ENCODE data around the gene MPP2. TPM values are rescaled to one million over a fixed set of nuclear protein-coding genes. Genes with fewer than 3 reads are reported as not detected.

MPP2 gene
- polyA plus RNA-seq, 1 of the 3 experiments (the other 2 are of a cell fraction): 8.3 TPM

DNA sequence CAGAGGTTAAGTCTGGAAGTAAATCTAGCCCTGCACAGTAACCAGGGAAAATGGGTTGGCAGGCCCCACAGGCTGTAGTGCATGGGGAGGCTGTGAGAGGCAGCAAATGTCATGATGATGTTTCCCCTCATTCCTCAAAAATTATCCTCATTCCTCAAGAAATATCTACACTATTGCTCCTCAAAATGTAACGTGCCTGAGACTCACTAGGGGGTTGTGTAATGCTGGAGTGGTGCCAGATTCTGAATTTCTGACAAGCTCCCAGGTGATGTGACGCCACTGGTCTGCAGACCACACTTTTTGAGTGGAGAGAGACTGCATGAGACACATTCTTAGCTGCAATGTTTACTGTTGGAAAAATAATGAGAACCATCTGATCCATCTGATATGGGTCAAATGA lies 73.2 kb downstream of the MPP2 start:
- ChIA-PET CTCF (interaction anchor here (0.8 to 3.7 kb wide), 4 partner anchors 9 to 257 kb away, joined by 3 to 33 read pairs (median 3); partner anchors contain the start of gene CD300LG), POLR2A (interaction anchor here (1.7 kb wide), 1 partner anchor 15 kb away, joined by 4 read pairs; no protein-coding TSS in a partner anchor)
- peaks cover 0 to 9% of the 10 kb centered on the region in 2 experiments; a peak in 1 of 4 replicates for H3K4me1 ChIP-seq (ENCODE audit: control insufficient read depth in 1 of 2, insufficient read depth in 2 of 2, low read depth in 1 of 2, low read length in 1 of 2)
- peaks cover 3% of the 10 kb centered on the region for H3F3A ChIP-seq (replicated peaks; ENCODE audit: insufficient read depth)
- H3K27me3 ChIP-seq (ENCODE audit: insufficient read depth): no peaks in the 10 kb centered on the region
- peaks cover 9 to 13% of the 10 kb centered on the region in 2 experiments for H3K36me3 ChIP-seq (replicated peaks in 1 of 2; ENCODE audit: control insufficient read depth in 1 of 2, insufficient read depth in 2 of 2, low read length in 1 of 2)
- no peak overlapping the region for H2AFZ ChIP-seq (ENCODE audit: low read depth)
- WGBS (ENCODE audit: low lambda C conversion rate): 68% methylated on average over 2 of the region's 2 CpGs
- H4K20me1 ChIP-seq (ENCODE audit: insufficient read depth): no peaks in the 10 kb centered on the region
- peaks cover 10% of the 10 kb centered on the region; the same call in 1 of the 2 replicates for H3K79me2 ChIP-seq (ENCODE audit: insufficient read depth)
- no peak for TF ChIP-seq RXRA (IDR thresholded peaks at IDR 0.05; ENCODE audit: borderline replicate concordance, low read depth)
- TF ChIP-seq FOXJ3 (CRISPR knock-in tag; IDR thresholded peaks at IDR 0.05): no peak
- no peak for TF ChIP-seq JUND (IDR thresholded peaks at IDR 0.05)
- TF ChIP-seq RAD21 (IDR thresholded peaks at IDR 0.05; ENCODE audit: low read length): no peak
- TF ChIP-seq FOXM1 (IDR thresholded peaks at IDR 0.05; ENCODE audit: low read depth): no peak
- TF ChIP-seq CHD2 (IDR thresholded peaks at IDR 0.05; ENCODE audit: low read length, partially characterized antibody): no peak
- no peak for TF ChIP-seq TAF1 (IDR thresholded peaks at IDR 0.05; ENCODE audit: borderline replicate concordance, low read depth, low read length)
- no peak for TF ChIP-seq RCOR1 (IDR thresholded peaks at IDR 0.05; ENCODE audit: low read length)
- TF ChIP-seq GABPA (IDR thresholded peaks at IDR 0.05; ENCODE audit: low read depth): no peak
- TF ChIP-seq NRF1 (IDR thresholded peaks at IDR 0.05; ENCODE audit: low read depth, low read length): no peak
- TF ChIP-seq, protein P1, sequence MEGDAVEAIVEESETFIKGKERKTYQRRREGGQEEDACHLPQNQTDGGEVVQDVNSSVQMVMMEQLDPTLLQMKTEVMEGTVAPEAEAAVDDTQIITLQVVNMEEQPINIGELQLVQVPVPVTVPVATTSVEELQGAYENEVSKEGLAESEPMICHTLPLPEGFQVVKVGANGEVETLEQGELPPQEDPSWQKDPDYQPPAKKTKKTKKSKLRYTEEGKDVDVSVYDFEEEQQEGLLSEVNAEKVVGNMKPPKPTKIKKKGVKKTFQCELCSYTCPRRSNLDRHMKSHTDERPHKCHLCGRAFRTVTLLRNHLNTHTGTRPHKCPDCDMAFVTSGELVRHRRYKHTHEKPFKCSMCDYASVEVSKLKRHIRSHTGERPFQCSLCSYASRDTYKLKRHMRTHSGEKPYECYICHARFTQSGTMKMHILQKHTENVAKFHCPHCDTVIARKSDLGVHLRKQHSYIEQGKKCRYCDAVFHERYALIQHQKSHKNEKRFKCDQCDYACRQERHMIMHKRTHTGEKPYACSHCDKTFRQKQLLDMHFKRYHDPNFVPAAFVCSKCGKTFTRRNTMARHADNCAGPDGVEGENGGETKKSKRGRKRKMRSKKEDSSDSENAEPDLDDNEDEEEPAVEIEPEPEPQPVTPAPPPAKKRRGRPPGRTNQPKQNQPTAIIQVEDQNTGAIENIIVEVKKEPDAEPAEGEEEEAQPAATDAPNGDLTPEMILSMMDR (IDR thresholded peaks at IDR 0.05): no peak
- no peak overlapping the region for H3K4me3 ChIP-seq (ENCODE audit: low read depth in 2 of 2, low read length in 1 of 2)
- no peaks in the 10 kb centered on the region for H3K9me2 ChIP-seq
- no peak overlapping the region for H3K27ac ChIP-seq (ENCODE audit: low read depth in 2 of 2, low read length in 1 of 2)
- no peaks in the 10 kb centered on the region for H3K9me3 ChIP-seq
- no peak for DNase-seq
- H3K9ac ChIP-seq: no peak overlapping the region
- 0 out of 2 replicates have a peak overlapping the region, but pooled peaks have one; percentile 93 for H3K4me2 ChIP-seq

DNA sequence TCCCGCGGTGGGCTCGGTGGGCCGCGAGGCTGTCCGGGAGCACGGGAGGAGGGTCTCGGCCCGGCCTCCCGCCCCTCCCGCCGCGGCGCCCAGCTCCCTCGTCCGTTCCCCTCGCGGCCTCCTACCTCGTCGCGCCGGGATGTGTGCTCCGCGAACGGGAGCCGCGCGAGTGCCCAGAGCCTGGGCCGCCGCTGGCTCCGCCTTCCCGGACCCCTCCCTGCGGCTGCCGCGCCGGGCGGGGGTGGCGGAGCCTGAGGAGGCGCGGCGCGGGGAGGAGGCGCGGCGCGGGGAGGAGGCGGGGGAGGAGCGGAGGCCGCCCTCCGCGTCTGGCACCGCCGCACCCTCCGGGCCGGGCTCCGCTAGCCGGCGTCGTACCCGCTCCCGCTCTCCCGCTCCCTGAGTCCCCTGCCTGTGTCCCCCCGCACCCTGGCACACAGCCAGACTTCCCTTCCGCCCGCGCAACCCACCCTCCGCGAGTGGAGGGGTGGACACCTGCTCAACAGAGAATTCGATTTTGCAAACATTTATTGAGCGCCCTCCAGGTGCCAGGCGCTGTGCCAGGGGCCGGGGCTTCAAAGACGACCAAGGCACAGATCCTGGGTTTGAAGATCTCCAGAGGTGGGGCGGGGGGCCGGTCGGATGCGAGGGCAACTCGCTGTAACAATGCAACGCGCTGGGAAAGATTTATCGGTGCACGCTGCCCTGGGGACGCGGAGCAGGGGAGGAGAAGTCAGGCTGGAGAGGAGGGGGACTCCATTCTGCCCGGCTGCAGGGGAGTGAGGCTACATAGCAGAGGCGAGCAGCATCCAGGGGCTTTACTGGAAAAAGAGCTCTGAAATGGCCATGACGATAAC lies 74.1 kb downstream of the MPP2 start, which contains the start of gene MPP3:
MPP3 (minus strand) TSS at position 171 of the 854 bp plus-strand sequence. CDS start 1,240 bp downstream, outside the sequence.
- 17% methylated on average over 38 of the region's 87 CpGs for WGBS (ENCODE audit: low lambda C conversion rate)
- Histone ChIP-seq H3K9me3 (no peaks in the 10 kb centered on the region), H3K27me3 (ENCODE audit: insufficient read depth) (no peaks in the 10 kb centered on the region), H3K4me3 (ENCODE audit: low read depth in 2 of 2, low read length in 1 of 2) (peak within 1 kb of the TSS; percentile 59 to 83), H4K20me1 (ENCODE audit: insufficient read depth) (no peaks in the 10 kb centered on the region), H3K79me2 (ENCODE audit: insufficient read depth) (peaks cover 10% of the 10 kb centered on the region; the same call in 1 of the 2 replicates), H3K9me2 (no peaks in the 10 kb centered on the region), H3K9ac (peak within 1 kb of the TSS; percentile 85), H3K27ac (ENCODE audit: low read depth in 2 of 2, low read length in 1 of 2) (peak within 1 kb of the TSS; percentile 38 to 62; a peak in 2 of 4 replicates), H3K36me3 (replicated peaks in 1 of 2; ENCODE audit: control insufficient read depth in 1 of 2, insufficient read depth in 2 of 2, low read length in 1 of 2) (peaks cover 9 to 22% of the 10 kb centered on the region in 2 experiments), H2AFZ (ENCODE audit: low read depth) (peak within 1 kb of the TSS; percentile 94), H3F3A (replicated peaks; ENCODE audit: insufficient read depth) (no peaks in the 10 kb centered on the region), H3K4me1 (ENCODE audit: control insufficient read depth in 1 of 2, insufficient read depth in 2 of 2, low read depth in 1 of 2, low read length in 1 of 2) (peaks cover 0 to 9% of the 10 kb centered on the region in 2 experiments; a peak in 1 of 4 replicates), H3K4me2 (peak within 1 kb of the TSS; percentile 93)
- peak; percentile 97 for DNase-seq
- TF ChIP-seq TAF1 (IDR thresholded peaks at IDR 0.05; ENCODE audit: borderline replicate concordance, low read depth, low read length): peak; percentile 27; the same call in 1 of the 2 replicates
- TF ChIP-seq, protein P2, sequence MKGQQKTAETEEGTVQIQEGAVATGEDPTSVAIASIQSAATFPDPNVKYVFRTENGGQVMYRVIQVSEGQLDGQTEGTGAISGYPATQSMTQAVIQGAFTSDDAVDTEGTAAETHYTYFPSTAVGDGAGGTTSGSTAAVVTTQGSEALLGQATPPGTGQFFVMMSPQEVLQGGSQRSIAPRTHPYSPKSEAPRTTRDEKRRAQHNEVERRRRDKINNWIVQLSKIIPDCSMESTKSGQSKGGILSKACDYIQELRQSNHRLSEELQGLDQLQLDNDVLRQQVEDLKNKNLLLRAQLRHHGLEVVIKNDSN (IDR thresholded peaks at IDR 0.05; ENCODE audit: borderline replicate concordance, low read depth): no peak
- peak; percentile 52; the same call in 1 of the 2 replicates for TF ChIP-seq POLR2AphosphoS5 (IDR thresholded peaks at IDR 0.05; ENCODE audit: low read depth, low read length)
- TF ChIP-seq MXI1 (IDR thresholded peaks at IDR 0.05; ENCODE audit: low read depth, low read length): 0 out of 2 replicates have a peak, but pooled peaks have one; percentile 24
- TF ChIP-seq NFIC (IDR thresholded peaks at IDR 0.05; ENCODE audit: borderline replicate concordance): peak; percentile 52
- TF ChIP-seq NRF1 (IDR thresholded peaks at IDR 0.05; ENCODE audit: low read depth, low read length): 0 out of 2 replicates have a peak, but pooled peaks have one; percentile 20
- TF ChIP-seq ELF1 (IDR thresholded peaks at IDR 0.05): no peak
- CTCF ChIA-PET: interaction anchor here (1.0 to 3.7 kb wide), 3 partner anchors 13 to 256 kb away, joined by 3 to 33 read pairs (median 3); partner anchors contain the start of gene CD300LG
- POLR2A ChIA-PET: interaction anchor here (1.7 kb wide), 1 partner anchor 14 kb away, joined by 4 read pairs; no protein-coding TSS in a partner anchor

Data from SK-N-SH (cell line).